ENCODE measurements around the gene WNT5A.
A peak's percentile ranks its signal among the peaks of the same experiment; 100 is the strongest.

The WNT5A gene

DNA sequence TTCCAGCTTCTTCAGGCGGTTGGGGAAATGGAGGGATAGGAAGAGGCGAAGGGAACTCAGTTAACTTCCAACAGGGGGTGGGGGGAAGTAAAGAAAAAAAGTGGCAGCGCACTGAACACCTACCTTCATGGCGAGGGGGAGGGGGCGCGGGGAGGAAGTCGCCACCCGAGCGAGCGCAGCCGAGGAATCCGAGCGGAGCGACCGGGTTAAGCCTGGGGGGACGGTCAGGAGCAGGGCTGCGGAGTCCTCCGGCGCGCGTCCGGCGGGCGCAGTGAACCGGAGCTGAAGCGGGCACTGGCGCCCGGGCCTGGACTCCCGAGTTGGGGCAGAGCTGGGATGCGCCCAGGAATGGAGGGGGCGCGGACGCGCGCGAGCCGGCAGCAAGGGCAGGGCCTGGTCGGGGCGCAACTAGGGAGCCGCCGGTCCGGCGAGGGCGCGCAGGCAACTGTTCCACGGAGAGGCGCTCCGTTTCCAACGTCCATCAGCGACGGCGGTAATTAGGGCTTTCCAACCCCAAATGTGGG lies at the start of gene WNT5A:
Gene WNT5A, minus strand, starts transcription at position 450 of the 524 bp plus-strand sequence. Its CDS starts 321 bp downstream, at position 129.
- peak; percentile 62 for DNase-seq (ENCODE audit: low read depth)

DNA sequence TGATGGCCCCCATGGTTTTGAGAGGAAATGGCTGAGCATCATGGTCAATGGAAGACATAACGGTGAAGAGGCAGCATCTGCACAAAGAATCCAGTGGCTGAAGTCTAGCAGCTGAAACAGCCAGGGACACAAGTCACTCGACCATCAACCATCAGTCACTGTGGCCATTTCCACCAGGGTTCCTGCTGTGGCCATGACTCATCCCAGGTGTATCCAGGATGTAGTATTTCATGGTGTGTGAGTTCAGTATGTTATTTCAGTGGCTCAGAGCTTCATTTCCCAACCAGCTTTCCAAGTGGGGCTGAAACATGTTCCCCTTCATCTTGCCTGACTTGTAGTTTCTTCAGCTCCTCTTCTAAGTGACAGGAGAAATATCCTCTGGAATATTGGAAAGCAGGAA lies 47.8 kb upstream of the WNT5A start:
- no peak for DNase-seq (ENCODE audit: low read depth)

DNA sequence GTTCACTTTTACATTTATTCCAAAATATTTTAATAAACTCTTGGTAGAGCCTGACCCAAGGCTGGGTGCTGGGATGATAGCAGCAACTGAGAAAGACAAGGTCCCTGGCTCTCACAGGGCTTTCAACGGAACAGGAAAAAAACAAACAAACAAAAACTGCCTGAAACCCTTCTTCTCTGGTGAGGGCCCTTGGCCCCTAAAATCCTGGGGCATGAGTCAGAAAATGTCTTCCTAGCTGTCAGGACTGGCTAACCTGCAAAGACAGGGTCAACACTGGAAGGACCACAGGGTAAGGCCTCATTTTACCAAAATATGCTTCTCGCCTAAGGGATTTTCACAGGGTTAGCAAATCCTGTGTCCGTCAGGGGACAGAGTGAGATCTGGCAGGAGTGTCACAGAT lies 45.7 kb upstream of the WNT5A start:
- peak; percentile 25 for DNase-seq (ENCODE audit: low read depth)

DNA sequence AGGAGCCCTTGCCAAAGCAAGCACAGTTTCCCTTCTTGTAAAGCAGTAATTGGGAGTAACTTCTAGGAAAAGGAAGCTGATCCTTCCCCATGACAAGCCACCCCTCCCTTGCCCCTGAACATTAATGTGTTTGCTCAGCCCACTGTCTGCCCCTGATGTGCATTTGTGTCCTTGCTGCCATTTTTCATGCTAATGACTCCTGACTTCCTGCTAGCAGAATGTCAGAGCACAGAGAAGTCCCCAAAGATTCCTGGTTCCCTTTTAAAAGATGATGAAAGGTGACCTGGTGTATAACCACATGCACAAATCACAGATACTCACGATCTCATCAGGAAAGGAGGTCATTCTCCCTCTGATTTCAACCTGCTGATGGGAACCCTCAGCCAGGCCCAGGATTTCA lies 44.2 kb upstream of the WNT5A start:
- DNase-seq (ENCODE audit: low read depth), result no peak

DNA sequence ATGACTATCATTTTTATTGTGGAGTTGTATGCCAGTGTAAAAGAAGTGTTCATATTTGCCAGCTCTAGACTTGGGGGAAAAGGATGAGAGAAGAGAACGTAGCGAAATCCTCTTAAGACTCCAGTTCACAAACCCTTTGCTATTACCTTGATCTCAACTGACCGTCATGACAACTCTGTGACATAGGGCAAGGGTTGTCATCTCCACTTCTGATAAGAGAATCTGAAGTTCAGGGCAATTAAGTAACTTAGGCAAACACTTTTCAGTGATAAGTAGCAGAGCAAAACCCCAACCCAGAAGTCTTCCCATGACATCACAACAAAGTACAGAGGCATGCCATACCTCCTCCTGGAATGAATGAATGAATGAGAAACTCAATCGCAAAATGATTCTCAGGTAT lies 40.3 kb upstream of the WNT5A start:
- DNase-seq (ENCODE audit: low read depth), result no peak

DNA sequence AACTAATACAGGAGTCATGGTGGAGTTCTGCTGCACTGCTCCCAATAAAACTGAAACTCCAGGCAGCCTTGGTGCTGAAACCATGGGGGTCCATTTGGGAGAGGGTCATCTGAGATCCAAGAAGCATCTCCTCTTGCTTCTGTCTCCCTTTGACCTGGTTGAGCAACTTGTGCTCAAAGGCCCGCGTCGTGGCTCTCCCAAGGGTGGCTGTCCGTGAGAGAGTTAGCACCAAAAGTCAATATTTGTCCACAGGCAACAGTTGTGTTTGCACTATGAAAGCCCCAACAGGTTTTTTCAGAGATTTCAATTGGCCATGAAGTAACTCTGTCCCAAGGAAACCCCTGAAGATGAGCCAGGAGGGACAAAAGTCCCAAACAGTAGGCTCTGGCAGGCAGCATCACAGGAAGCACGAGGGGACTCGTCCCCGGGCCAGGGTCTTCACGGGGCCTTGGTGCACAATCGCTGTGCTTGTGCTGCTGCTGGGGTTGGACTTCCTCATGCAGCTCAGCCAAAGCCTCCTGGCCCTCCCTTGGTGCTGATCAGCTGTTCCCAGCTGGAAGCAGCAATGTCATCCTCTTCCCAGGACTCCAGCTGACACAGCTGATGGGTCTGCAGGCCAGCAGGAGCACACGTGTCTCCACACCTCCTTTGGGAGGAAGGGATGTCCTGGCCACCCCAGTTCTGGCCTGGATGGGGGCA lies 39.4 kb upstream of the WNT5A start:
- no peak for DNase-seq (ENCODE audit: low read depth)

DNA sequence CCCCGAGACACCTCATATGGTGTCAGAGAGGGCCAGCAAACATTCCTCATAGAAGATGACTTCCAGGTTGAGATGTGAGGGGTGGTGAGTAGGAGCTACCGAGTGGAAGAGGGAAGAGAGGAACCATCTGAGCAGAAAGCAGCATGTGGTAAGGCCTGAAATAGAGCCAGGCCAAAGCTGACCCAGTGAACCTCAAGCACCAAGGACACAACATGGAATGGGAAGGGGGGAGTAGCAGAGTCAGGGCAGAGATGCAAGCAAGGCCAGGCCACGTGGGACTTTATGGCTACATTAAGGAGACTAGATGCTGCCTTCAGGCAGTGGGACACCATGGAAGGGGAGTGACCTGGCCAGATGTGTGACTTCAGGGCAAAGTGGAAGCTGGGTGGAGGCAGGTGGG lies 38.3 kb upstream of the WNT5A start:
- DNase-seq (ENCODE audit: low read depth), result no peak

DNA sequence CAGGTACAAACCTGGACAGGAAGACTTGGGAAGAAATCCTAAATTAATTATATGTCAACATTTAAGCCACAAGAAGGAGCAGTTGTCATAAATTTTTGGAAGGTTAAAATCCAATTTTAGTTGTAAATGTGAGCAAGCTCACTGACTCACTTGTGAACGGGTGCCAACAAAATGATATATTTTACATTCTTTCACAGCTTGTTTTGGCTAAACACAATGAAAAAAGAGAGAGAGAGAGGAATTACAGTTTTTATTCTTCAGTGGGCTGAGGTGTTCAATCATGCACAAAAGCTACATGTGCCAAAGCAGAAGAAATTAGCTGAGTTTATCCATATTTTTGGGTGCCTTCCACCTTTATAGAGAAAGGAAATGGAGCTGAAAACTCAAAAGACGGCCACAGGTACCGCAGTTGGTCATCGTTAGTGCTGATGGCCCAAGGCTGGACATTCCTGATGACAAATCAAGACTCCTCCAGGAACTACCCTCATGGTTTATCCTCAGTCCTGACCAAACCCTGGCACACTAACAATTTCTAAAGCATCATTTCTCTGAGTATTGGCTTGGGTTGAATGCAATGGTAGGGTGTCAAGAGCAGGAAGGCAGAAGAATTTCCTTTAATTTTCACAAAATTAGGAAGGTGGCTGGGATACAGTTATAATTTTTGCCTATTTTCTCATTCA lies 37.6 kb upstream of the WNT5A start:
- DNase-seq (ENCODE audit: low read depth), result peak; percentile 76

DNA sequence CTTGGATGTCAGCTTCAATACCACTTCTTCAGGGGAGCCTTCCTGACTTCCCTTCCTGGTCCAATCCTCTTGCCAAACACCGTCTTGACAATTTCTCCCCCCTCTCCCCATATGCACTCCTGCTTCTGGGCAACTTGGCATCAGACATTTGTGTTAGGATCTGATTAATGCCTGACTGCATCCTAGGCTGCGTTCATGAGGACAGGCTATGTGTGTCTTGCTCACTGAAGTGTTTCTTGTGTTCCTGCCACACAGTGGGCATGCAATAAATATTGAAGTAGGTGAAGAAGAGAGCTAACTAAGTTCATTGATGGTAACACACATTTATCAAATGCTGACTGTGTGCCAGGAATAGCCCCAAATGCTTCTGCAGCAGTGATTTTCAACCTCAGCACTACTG lies 36.4 kb upstream of the WNT5A start:
- no peak for DNase-seq (ENCODE audit: low read depth)

DNA sequence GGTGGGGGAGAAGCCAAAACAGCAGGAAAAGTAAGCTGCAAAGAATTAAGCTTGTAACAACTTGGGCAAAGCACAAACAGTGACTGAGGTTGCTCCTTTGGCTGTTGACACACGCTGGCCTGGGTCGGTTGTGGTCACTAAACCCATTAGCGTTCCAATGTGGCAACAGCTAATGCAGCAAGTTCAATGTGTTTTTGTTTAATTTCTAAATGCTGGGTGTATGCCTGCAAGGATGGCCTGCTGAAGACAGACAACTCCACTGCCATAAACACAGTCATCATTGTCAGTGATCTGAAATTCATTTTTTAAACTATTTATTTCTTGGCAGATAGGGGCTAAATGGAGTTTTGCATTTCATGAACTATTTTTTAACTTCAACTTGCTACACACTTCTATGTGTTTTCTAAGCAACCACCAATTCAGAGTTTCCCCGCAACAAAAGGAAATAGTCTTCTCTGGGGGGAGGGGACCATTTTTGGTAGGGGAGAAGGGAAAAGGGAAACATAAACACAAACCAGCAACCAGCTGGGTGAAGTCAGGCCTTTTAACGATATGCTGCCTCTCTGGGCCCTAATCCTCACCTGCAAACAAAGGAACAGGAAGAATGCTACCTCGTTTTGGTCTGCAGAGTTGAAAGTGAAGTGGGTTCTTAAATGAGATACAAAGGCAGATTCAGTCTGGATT lies 34.8 kb upstream of the WNT5A start:
- peak; percentile 56 for DNase-seq (ENCODE audit: low read depth)

DNA sequence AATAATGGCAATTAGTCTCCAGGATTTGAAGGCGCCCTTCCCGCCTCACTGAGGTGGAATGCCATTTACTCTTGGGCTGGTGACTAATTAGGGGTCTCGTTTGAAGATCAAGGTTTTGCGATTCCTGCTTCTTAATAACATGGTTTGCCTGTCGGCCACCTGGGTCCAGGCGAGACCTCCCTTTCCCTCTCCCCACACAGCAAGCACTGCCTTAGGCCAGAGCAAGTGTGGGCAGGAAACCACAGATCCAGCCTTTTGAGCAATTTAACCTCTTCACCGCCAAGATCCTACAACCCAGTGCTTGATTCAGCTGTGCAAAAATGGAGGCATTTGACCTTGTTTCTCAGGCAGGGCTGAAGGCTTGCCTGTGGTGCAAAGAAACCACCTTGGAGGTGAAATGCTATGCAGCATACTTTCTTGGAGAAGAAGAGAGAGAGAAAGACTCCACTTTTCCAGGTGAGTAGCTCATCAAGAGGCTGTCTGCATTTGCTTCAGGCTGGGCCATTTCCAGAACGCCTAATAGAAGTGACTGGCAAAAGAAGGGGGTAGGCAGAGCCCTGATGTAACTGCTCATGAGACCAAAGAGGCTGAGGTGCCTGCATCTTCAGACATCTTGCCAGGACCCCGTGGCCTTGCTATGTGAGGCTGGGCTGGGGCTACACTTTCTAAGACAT lies 34.1 kb upstream of the WNT5A start:
- peak; percentile 34 for DNase-seq (ENCODE audit: low read depth)

DNA sequence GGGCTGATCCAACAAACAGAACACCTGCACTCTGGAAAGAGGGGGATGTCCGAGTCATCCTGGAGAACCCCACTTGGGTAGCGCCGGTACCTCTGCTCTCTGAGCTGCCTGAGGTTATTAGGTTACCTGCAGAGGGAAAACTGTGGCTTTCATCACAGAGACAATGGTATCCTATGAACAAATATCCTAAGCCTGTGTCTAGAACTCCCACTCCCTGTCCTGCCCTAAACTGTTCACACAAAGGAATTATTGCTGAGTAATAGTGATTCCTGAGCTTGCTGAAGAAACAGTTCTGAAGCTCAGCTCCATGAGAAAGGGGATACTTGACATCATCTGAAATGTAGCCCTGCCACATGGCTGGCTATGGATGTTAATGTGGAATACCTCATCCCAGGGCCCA lies 31.9 kb upstream of the WNT5A start:
- peak; percentile 71 for DNase-seq (ENCODE audit: low read depth)

DNA sequence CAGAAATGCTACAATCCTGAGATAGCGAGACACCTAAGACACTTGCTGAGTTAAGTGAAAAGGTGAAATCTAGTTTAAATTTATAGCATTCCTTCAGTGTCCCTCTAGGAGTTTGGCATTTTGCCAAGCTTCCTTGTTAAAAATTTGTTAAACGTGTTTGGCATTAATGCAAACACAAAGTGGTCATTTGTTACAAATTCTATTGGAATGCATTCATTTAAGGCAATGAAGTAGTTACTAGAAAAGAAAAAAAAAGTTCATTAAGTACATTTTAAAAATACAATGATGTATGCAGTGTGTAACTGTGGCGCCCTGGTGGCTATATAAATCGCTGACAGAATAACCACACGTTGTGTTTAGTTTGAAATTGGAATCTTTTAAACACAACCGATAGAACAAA lies 31.3 kb upstream of the WNT5A start:
- DNase-seq (ENCODE audit: low read depth), result no peak

DNA sequence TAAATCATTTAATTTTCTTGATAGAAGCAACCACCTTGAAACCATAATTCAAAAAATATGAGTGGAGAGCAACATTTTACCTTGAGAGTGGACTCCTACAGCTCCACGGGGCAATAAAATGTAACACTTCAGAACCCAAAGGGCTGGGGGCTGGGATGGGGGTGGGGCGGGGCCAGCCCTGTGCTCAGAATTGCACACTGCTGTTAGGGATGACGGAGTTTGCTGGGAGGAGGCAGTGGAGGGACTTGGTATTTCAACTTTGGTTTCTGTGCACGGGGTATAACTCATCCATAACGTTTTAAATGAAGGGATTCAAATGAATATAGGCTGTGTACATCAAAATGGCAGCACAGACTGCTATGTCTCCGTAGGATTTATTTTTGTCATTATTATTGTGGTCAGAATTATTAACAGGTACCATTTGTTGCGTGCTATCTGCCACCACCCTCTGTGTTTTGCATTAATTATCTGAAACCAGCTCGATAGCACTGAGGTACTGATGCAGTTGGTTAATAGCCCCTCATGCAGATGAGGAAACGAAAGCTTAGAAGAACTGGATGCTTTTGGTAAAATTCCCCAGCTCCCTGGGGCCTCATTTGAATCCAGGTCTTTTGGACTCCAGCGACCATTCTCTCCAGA lies 29.4 kb upstream of the WNT5A start:
- no peak for DNase-seq (ENCODE audit: low read depth)

DNA sequence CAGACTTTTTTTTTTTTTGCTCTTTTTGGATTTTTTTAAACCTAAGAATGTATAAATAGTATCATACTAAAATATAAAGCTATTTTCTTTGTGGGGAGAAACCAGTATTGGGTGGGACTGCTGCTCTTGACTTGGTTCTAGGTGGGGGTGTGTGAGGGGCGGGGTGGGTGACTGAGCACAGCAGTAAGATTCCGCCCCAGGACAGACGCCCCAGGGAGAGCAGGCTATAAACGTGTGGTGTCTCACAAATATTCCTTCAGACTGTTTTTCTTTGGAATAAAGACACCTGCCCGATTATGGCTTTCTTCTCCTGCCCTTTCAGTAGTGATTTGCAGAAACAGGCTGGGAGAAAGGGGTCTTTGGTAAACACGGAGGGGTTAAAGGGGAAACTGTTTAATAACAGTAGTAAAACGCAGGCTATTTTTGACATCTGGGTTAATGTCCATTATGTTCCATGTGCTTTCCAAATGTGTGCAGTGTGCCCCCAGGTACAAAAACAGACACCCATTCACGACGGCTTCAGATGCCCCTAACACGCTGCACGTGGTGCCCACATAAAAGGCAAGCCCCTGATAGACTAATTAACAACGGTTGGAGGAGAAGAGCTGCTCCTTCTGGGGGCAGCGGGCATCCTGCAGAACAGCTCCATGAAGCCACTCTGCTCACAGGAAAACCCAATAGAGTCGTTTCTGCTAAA lies 28.6 kb upstream of the WNT5A start:
- DNase-seq (ENCODE audit: low read depth), result no peak

DNA sequence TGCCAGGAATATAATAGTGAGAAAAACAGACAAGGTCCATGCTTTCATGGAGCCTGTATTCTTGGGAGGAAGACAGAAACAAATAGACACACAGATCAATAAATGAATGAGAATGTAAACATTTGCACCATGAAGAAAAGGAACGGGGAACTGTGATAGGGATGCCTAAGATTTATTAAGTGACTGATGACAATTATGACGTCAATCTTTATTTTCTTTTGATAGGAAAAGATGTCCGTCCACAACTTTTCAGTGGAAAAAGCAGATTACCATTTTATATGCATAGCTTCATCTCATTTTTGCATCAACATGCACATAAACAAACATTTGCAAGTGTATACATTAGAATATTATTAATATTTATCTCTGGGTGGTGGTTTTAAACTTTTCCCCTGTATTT lies 27.9 kb upstream of the WNT5A start:
- DNase-seq (ENCODE audit: low read depth), result no peak

DNA sequence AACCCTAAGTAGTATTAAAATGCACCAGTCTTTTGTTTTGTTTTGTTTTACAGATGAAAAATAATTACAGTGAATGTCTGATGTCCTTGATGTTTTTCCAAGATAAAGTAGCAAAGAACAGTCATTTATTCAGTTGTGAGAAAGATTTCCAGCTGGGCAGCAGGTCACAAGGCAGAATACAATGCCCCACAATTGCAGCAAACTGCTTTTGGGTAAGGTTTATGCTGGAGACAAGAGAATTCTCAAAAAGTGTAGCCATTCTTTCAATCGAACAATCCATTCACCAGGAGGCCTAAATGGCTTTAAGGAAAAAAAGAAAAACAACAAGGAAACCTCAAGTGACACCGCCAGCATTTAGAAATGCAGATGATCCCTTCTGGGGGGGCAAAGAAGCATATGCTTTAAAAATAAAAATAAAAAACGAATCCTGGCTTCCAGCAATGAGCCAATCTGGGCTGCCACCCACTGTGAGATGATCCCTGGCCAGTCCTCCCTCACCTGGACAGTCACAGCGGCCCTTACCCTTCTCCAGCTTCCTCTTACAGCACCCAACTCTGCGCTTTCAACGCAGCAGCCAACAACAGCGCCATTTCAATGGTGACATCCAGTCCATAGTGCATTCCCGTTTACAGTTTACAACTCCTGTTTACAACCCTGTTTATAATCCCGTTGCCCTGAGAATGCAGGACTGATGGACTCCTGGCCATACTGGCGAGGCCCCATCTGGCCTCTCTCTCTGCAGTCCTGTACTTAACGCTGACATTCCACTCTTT lies 25.7 kb upstream of the WNT5A start:
- DNase-seq (ENCODE audit: low read depth), result no peak

DNA sequence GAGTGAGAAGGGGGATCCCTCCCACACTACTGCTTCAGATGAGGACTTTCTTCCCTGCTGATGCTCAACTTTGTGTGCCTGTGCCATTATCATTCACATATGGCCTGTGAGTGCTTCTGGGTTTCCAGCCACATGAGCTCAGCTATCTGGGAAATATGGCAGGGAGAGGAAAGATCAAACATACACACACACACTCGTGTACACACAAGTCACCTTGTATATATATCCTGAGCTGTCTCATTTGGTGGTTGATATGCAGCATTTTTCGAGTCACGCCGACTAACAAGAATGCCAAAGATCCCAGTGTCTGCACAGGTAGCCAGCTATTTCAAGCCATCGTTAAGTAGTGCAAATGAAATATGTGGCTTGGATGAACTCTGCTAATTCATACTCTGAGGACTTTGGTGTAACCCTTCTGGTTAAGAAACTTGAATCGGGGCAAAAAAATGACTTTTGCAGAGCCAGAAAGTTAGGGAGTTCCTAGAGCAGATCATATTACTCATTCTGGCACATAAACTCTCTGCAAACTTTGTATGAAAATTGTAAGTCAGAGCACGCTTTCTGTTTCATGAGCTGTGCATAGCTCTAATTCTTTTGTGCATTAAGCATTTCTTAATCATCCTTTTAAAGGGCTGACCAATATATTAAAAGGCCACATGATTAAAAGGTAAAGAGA lies 24.9 kb upstream of the WNT5A start:
- peak; percentile 79 for DNase-seq (ENCODE audit: low read depth)

DNA sequence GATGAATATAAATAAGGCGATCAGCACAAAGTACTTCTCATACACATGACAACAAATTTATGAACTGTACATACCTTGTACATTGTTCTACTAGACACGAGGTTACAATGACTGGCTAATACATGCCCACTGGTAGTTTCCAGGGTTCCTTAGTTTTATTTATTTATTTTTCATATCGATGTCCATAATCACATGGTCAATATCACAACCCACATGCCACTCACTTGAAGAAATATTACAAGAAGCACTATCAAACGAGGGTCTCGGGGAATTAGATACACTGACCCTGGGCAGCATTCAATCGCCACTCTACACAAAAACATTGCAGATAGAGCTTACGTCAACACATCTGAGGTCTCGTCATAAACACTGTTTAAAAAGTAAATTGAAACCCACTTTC lies 21.2 kb upstream of the WNT5A start:
- DNase-seq (ENCODE audit: low read depth), result no peak

DNA sequence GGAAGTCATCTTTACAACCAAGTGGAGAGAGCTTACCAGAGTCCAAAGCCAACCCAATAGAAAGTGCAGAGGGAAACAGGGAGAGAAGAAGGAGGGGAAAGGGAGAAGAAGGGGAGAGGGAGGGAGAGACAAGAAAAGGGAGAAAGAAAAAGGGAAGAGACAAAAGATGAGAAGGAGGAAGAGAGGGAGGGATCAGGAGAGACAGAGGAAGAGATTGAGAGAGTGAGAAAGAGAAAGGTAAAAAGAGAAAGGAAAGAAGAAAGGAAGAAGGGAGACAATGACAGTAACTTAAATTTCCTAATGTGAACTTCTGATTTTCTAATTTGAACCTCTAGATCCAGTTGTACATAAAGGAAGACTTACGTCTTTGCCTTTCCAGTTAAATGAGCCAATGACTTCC lies 20.7 kb upstream of the WNT5A start:
- no peak for DNase-seq (ENCODE audit: low read depth)

All from iris pigment epithelial cell (primary cell).